ENCODE results near the gene SYTL3.

- TF ChIP-seq CTCF (optimal IDR thresholded peaks at IDR 0.05 in 1 of 3, IDR thresholded peaks at IDR 0.05 in 1 of 3, conservative IDR thresholded peaks at IDR 0.05 in 1 of 3; ENCODE audit: extremely low read depth in 1 of 3, insufficient read depth in 2 of 3, low read length in 3 of 3) = no peak
- TF ChIP-seq EZH2 (IDR thresholded peaks at IDR 0.05; ENCODE audit: low read length) = no peak
Measured at GRCh38 chr6:158787395-158787794, 137.5 kb downstream of the SYTL3 start.

All from keratinocyte (primary cell).